ENCODE measurements around the gene MS4A12.
"Not testable (repeated sequence)": the region's sequence is repeated elsewhere in the genome, so short reads cannot be mapped to it uniquely, and the experiment has no call there.

MS4A12 gene

GRCh38 chr11:60492488-60493009, at the start of gene MS4A12:
Gene MS4A12, plus strand, starts transcription at chr11:60492778. Its CDS starts 4,541 bp downstream, at chr11:60497319.
- DNase-seq (ENCODE audit: low read depth in 2 of 3, low spot score in 2 of 3), result no peak

- DNase-seq (ENCODE audit: low read depth in 2 of 3, low spot score in 2 of 3), result no peak
Measured at GRCh38 chr11:60447070-60447469, 45.5 kb upstream of the MS4A12 start.

GRCh38 chr11:60447846-60448245, 44.7 kb upstream of the MS4A12 start:
- DNase-seq (ENCODE audit: low read depth in 2 of 3, low spot score in 2 of 3), result no peak

- DNase-seq (ENCODE audit: low read depth in 2 of 3, low spot score in 2 of 3), result not testable (repeated sequence)
Measured at GRCh38 chr11:60451185-60451584, 41.4 kb upstream of the MS4A12 start.

- DNase-seq (ENCODE audit: low read depth in 2 of 3, low spot score in 2 of 3), result no peak
Measured at GRCh38 chr11:60454212-60454611, 38.4 kb upstream of the MS4A12 start.

GRCh38 chr11:60455531-60456042, 37.0 kb upstream of the MS4A12 start, which contains the start of gene MS4A1:
Gene MS4A1, plus strand, starts transcription at chr11:60455847. Its CDS starts 6,528 bp downstream, at chr11:60462375.
- no peak for DNase-seq (ENCODE audit: low read depth in 2 of 3, low spot score in 2 of 3)

GRCh38 chr11:60457576-60457975, 35.0 kb upstream of the MS4A12 start:
- DNase-seq (ENCODE audit: low read depth in 2 of 3, low spot score in 2 of 3), result no peak

- DNase-seq (ENCODE audit: low read depth in 2 of 3, low spot score in 2 of 3), result no peak
Measured at GRCh38 chr11:60459345-60459744, 33.2 kb upstream of the MS4A12 start.

- no peak for DNase-seq (ENCODE audit: low read depth in 2 of 3, low spot score in 2 of 3)
Measured at GRCh38 chr11:60468829-60469228, 23.7 kb upstream of the MS4A12 start.

GRCh38 chr11:60469723-60470122, 22.9 kb upstream of the MS4A12 start:
- DNase-seq (ENCODE audit: low read depth in 2 of 3, low spot score in 2 of 3), result no peak

GRCh38 chr11:60477035-60477445, 15.5 kb upstream of the MS4A12 start:
- no peak for DNase-seq (ENCODE audit: low read depth in 2 of 3, low spot score in 2 of 3)

GRCh38 chr11:60482361-60482760, 10.2 kb upstream of the MS4A12 start:
- DNase-seq (ENCODE audit: low read depth in 2 of 3, low spot score in 2 of 3), result no peak

GRCh38 chr11:60485987-60486386, 6.6 kb upstream of the MS4A12 start:
- DNase-seq (ENCODE audit: low read depth in 2 of 3, low spot score in 2 of 3), result no peak

- no peak for DNase-seq (ENCODE audit: low read depth in 2 of 3, low spot score in 2 of 3)
Measured at GRCh38 chr11:60493454-60493853, 876 bp downstream of the MS4A12 start.

- no peak for DNase-seq (ENCODE audit: low read depth in 2 of 3, low spot score in 2 of 3)
Measured at GRCh38 chr11:60498399-60498798, 5.8 kb downstream of the MS4A12 start.

- no peak for DNase-seq (ENCODE audit: low read depth in 2 of 3, low spot score in 2 of 3)
Measured at GRCh38 chr11:60498853-60499252, 6.3 kb downstream of the MS4A12 start.

- DNase-seq (ENCODE audit: low read depth in 2 of 3, low spot score in 2 of 3), result no peak
Measured at GRCh38 chr11:60500276-60500910, 7.8 kb downstream of the MS4A12 start.

GRCh38 chr11:60502221-60502775, 9.7 kb downstream of the MS4A12 start:
- no peak for DNase-seq (ENCODE audit: low read depth in 2 of 3, low spot score in 2 of 3)

- DNase-seq (ENCODE audit: low read depth in 2 of 3, low spot score in 2 of 3), result no peak
Measured at GRCh38 chr11:60504219-60504905, 11.8 kb downstream of the MS4A12 start.

- not testable (repeated sequence) for DNase-seq (ENCODE audit: low read depth in 2 of 3, low spot score in 2 of 3)
Measured at GRCh38 chr11:60509609-60510008, 17.0 kb downstream of the MS4A12 start.

GRCh38 chr11:60510209-60510608, 17.6 kb downstream of the MS4A12 start:
- not testable (repeated sequence) for DNase-seq (ENCODE audit: low read depth in 2 of 3, low spot score in 2 of 3)

GRCh38 chr11:60511393-60511792, 18.8 kb downstream of the MS4A12 start:
- no peak for DNase-seq (ENCODE audit: low read depth in 2 of 3, low spot score in 2 of 3)
